Lower lobe of right lung (tissue), 2 donors: ENCODE measurements around the gene DNAH17. TPM values are rescaled to one million over a fixed set of nuclear protein-coding genes. Genes with fewer than 3 reads are reported as not detected.

ENCODE experiments used
- ATAC-seq, 2 donors: fragments of 200-7000 bp; cut with Tn5 transposase; one replicate each; pipeline ENCODE4 v1.9.1; 2020 to 2022; ENCODE audit warnings: mild to moderate bottlenecking in 2 of 2, moderate library complexity in 2 of 2
- DNase-seq: peaks from one replicate; pipeline ENCODE4 v3.0.0-alpha.2; 2020
- H3K27ac ChIP-seq: fragments of 200-600 bp; one replicate; pipeline ENCODE4 v1.8.0; 2022
- H3K27me3 ChIP-seq: fragments of 200-600 bp; one replicate; pipeline ENCODE4 v1.8.0; 2022; ENCODE audit warnings: low read depth
- H3K36me3 ChIP-seq: fragments of 200-600 bp; one replicate; pipeline ENCODE4 v1.8.0; 2022; ENCODE audit warnings: mild to moderate bottlenecking
- H3K4me1 ChIP-seq: fragments of 200-600 bp; one replicate; pipeline ENCODE4 v1.8.0; 2022
- H3K4me3 ChIP-seq: fragments of 200-600 bp; one replicate; pipeline ENCODE4 v1.8.0; 2022; ENCODE audit warnings: mild to moderate bottlenecking
- H3K9me3 ChIP-seq: fragments of 200-600 bp; one replicate; pipeline ENCODE4 v1.8.0; 2022
- CTCF ChIP-seq: fragments of 200-600 bp; IDR thresholded peaks from one replicate; pipeline ENCODE4 v1.8.0; 2022; ENCODE audit warnings: antibody characterized with exemption, mild to moderate bottlenecking
- intact Hi-C: fragments of 100-400 bp; cut with DNase I; formaldehyde crosslinking; loops from one replicate; pipeline ENCODE4 v1.11.0; 2022
- total RNA-seq: library from RNA; stranded (reverse); fragmentation: NEBNext Ultra II Directional; extraction: Animal tissue kit (Norgen Biotek cat#: 25700); gene quantifications from one replicate; pipeline ENCODE4 v1.2.1, GENCODE V29; 2021
- donor health status: DM: no; HTN: yes; CAD: no; lungs with severe emphysema.

DNAH17 gene
- total RNA-seq, 1 donor from 2014 or later: 2.8 TPM

- H3K27me3 ChIP-seq: no peaks in the 10 kb centered on the region
- DNase-seq: no peak
- no peak overlapping the region for H3K4me3 ChIP-seq
- H3K36me3 ChIP-seq: no peaks in the 10 kb centered on the region
- no peak for TF ChIP-seq CTCF
- ATAC-seq: no peak
- intact Hi-C loops: no loop called here
- H3K4me1 ChIP-seq: no peaks in the 10 kb centered on the region
- no peak overlapping the region for H3K27ac ChIP-seq
- no peaks in the 10 kb centered on the region for H3K9me3 ChIP-seq
Measured at GRCh38 chr17:78460176-78460675, 117.0 kb downstream of the DNAH17 start.

GRCh38 chr17:78459696-78460095, 117.5 kb downstream of the DNAH17 start:
- H3K27ac ChIP-seq: no peak overlapping the region
- ATAC-seq: no peak
- intact Hi-C loops: no loop called here
- no peaks in the 10 kb centered on the region for H3K27me3 ChIP-seq
- DNase-seq: no peak
- H3K9me3 ChIP-seq: no peaks in the 10 kb centered on the region
- no peaks in the 10 kb centered on the region for H3K36me3 ChIP-seq
- no peaks in the 10 kb centered on the region for H3K4me1 ChIP-seq
- no peak for TF ChIP-seq CTCF
- H3K4me3 ChIP-seq: no peak overlapping the region

- Histone ChIP-seq H3K4me3 (no peak overlapping the region), H3K36me3 (no peaks in the 10 kb centered on the region), H3K27me3 (no peaks in the 10 kb centered on the region), H3K4me1 (no peaks in the 10 kb centered on the region), H3K27ac (no peak overlapping the region), H3K9me3 (no peaks in the 10 kb centered on the region)
- intact Hi-C loops: no loop called here
- no peak for DNase-seq
- no peak for ATAC-seq
- TF ChIP-seq CTCF: no peak
Measured at GRCh38 chr17:78458736-78459335, 118.4 kb downstream of the DNAH17 start.

- no peak for ATAC-seq
- intact Hi-C loops: no loop called here
- DNase-seq: no peak
- Histone ChIP-seq H3K27me3 (no peaks in the 10 kb centered on the region), H3K36me3 (no peaks in the 10 kb centered on the region), H3K27ac (no peak overlapping the region), H3K9me3 (no peaks in the 10 kb centered on the region), H3K4me3 (no peak overlapping the region), H3K4me1 (no peaks in the 10 kb centered on the region)
- TF ChIP-seq CTCF: no peak
Measured at GRCh38 chr17:78458091-78458490, 119.1 kb downstream of the DNAH17 start.

- no peaks in the 10 kb centered on the region for H3K27me3 ChIP-seq
- H3K4me1 ChIP-seq: no peaks in the 10 kb centered on the region
- H3K27ac ChIP-seq: no peak overlapping the region
- no peak for ATAC-seq
- no peak for TF ChIP-seq CTCF
- H3K9me3 ChIP-seq: no peaks in the 10 kb centered on the region
- H3K36me3 ChIP-seq: no peaks in the 10 kb centered on the region
- DNase-seq: no peak
- intact Hi-C loops: no loop called here
- H3K4me3 ChIP-seq: no peak overlapping the region
Measured at GRCh38 chr17:78454346-78454745, 122.8 kb downstream of the DNAH17 start.
